ENCODE data around the gene RAB8B.
A peak's percentile ranks its signal among the peaks of the same experiment; 100 is the strongest.

The RAB8B gene

GRCh38 chr15:63312286-63312685 lies 122.9 kb downstream of the RAB8B start:
- DNase-seq (ENCODE audit: low read depth, low spot score) = peak; percentile 23

- DNase-seq (ENCODE audit: low read depth, low spot score) = no peak
Observed at GRCh38 chr15:63313825-63314224, 124.4 kb downstream of the RAB8B start.

- no peak for DNase-seq (ENCODE audit: low read depth, low spot score)
Observed at GRCh38 chr15:63314409-63314808, 125.0 kb downstream of the RAB8B start.

Measured in iPS DF 19.7 (cell line).